Heart right ventricle (tissue), 16 donors: Measurements from ENCODE around the gene SPATA31D1. TPM values are rescaled to one million over a fixed set of nuclear protein-coding genes. Genes with fewer than 3 reads are reported as not detected.

Source experiments
- ATAC-seq, 8 donors: fragments of 200-7000 bp; cut with Tn5 transposase; one replicate each; pipeline ENCODE4 v1.9.1; 2020; ENCODE audit warnings: mild to moderate bottlenecking in 8 of 8, moderate library complexity in 8 of 8, moderate number of reproducible peaks in 1 of 8
- DNase-seq, 2 donors: peaks; one replicate each; pipeline ENCODE4 v3.0.0-alpha.2; 2020
- H3K27ac ChIP-seq, 10 donors: fragments of 200-600 bp; sonication (generic) in 2 of 10; one replicate each; pipeline versions ENCODE4 v1.5.0 to v1.8.0; 2020 to 2022; ENCODE audit warnings: mild to moderate bottlenecking in 3 of 10
- H3K27me3 ChIP-seq, 7 donors: fragments of 200-600 bp; one replicate each; pipeline ENCODE4 v1.8.0; 2021 to 2022; ENCODE audit warnings: mild to moderate bottlenecking in 2 of 7
- H3K36me3 ChIP-seq, 9 donors: fragments of 200-600 bp; sonication (generic) in 1 of 9; one replicate each; pipeline versions ENCODE4 v1.5.0 to v1.8.0; 2020 to 2022; ENCODE audit warnings: mild to moderate bottlenecking in 2 of 9
- H3K4me1 ChIP-seq, 9 donors: fragments of 200-600 bp; sonication (generic) in 1 of 9; one replicate each; pipeline versions ENCODE4 v1.5.0 to v1.8.0; 2020 to 2022; ENCODE audit warnings: mild to moderate bottlenecking in 4 of 9
- H3K4me3 ChIP-seq, 10 donors: fragments of 200-600 bp; sonication (generic) in 2 of 10; one replicate each; pipeline versions ENCODE4 v1.5.0 to v1.8.0; 2020 to 2022; ENCODE audit warnings: mild to moderate bottlenecking in 7 of 10, moderate library complexity in 2 of 10
- H3K9me3 ChIP-seq, 11 donors: fragments of 200-600 bp in 10 of 11; sonication (generic) in 2 of 11; one replicate each; pipeline versions ENCODE4 v1.5.0 to v1.8.0; 2013 to 2022; ENCODE audit warnings: mild to moderate bottlenecking in 2 of 11, control low read depth in 1 of 11, moderate library complexity in 1 of 11
- WGBS, 2 donors: extraction: QIAGEN DNeasy Blood & Tissue Kit; methylation state at CpG; one replicate each; pipeline ENCODE4 v1.1.7; 2013; ENCODE audit warnings: inconsistent platforms in 1 of 2; 5-methylcytosine and 5-hydroxymethylcytosine counted together
- intact Hi-C, 10 donors: fragments of 100-400 bp; cut with DNase I; formaldehyde crosslinking; loops; one replicate each; pipeline versions ENCODE4 v1.11.1 to v1.14.2; 2022
- polyA plus RNA-seq, 2 donors: library from polyadenylated mRNA; stranded (reverse); fragments of 200-250 nt; gene quantifications; one replicate each; pipeline ENCODE4 v1.2.3, GENCODE V29; 2013
- total RNA-seq, 10 donors: library from RNA; stranded (reverse); fragmentation: NEBNext Ultra II Directional in 3 of 10; extraction: Animal tissue kit (Norgen Biotek cat#: 25700) in 3 of 10; gene quantifications; one replicate each; pipeline versions ENCODE4 v1.2.1 to v1.2.4, GENCODE V29; 2021 to 2023
- TF ChIP-seq, protein P1 (sequence below), 9 donors: fragments of 200-600 bp; sonication (generic) in 2 of 9; IDR thresholded peaks; one replicate each; pipeline versions ENCODE4 v1.5.0 to v1.8.0; 2021 to 2022; ENCODE audit warnings: antibody characterized with exemption in 9 of 9, mild to moderate bottlenecking in 5 of 9, moderate library complexity in 1 of 9
- donor health status: Arrhythmogenic right ventricular cardiomyopathy.
- donor health status: ischemic (EF 13 %, LVEDD 7.1; RV severe dilation, severe dysfunction).
- donor health status: healthy with polysubstance abuse.
- donor health status: DM: no; HTN: yes; CAD: no.
- donor health status: DM: no; HTN: no; CAD: no.
- donor health status: ischemic (EF 25% LVEDD 6.9; RV normal size, moderate dysfunction).
- donor health status: ischemic (EF 25% LVEDD 5.7; RV mildly dilated, moderate dysfunction).
- donor health status: healthy.
- donor health status: DM: yes; HTN: yes; CAD: no.
- donor health status: Ischemic cardiomyopathy.
- donor health status: ischemic (EF 35%, LVEDD 5.7; RV mildly dilated, moderate dysfunction).
- donor health status: nonischemic (EF 11% LVEDD 7.7; RV severe dilation, severe dysfunction).
- donor health status: DM: yes; HTN: yes; CAD: no.
- donor health status: PGD.
- donor health status: ischemic (EF 29% LVEDD 5.4; RV normal size, mild dysfunction).
- donor health status: nonischemic (EF 23%, LVEDD 6.1; RV moderate dilation, normal function).

Gene SPATA31D1
- total and polyA plus RNA-seq, 12 donors = 0.07 TPM; not detected in 11

DNA sequence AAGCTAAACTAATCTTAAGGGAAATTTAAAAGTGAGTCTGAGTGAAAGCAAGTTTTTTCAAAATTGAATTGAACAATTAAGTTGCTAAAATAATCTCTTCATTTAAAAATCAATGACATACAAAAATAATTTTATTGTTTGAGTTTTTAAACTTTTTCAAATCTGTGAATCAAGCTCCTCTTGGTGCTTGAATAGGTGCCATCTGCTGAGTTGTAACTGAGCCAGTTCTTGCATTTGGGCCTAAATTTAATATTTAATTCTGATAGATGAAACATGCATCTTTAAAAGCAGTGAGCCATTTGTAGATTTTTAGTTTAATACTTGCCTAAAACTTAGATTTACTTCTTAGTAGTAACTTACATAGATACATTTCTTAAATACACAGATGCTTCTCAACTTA, 31.8 kb downstream of the SPATA31D1 start:
- peaks cover 0 to 6% (median 0%) of the 10 kb centered on the region in 9 donors for H3K4me1 ChIP-seq
- no peak overlapping the region for H3K4me3 ChIP-seq
- ATAC-seq = no peak
- H3K9me3 ChIP-seq = peaks cover 0 to 31% (median under 1%) of the 10 kb centered on the region in 11 donors
- intact Hi-C loops = loop anchor here in 1 of 10 donors (10.0 kb wide), 1 partner anchor 64 kb away; no protein-coding TSS in a partner anchor
- no peak for DNase-seq
- H3K36me3 ChIP-seq = no peaks in the 10 kb centered on the region
- no peaks in the 10 kb centered on the region for H3K27me3 ChIP-seq
- no peak overlapping the region for H3K27ac ChIP-seq
- TF ChIP-seq, protein P1, sequence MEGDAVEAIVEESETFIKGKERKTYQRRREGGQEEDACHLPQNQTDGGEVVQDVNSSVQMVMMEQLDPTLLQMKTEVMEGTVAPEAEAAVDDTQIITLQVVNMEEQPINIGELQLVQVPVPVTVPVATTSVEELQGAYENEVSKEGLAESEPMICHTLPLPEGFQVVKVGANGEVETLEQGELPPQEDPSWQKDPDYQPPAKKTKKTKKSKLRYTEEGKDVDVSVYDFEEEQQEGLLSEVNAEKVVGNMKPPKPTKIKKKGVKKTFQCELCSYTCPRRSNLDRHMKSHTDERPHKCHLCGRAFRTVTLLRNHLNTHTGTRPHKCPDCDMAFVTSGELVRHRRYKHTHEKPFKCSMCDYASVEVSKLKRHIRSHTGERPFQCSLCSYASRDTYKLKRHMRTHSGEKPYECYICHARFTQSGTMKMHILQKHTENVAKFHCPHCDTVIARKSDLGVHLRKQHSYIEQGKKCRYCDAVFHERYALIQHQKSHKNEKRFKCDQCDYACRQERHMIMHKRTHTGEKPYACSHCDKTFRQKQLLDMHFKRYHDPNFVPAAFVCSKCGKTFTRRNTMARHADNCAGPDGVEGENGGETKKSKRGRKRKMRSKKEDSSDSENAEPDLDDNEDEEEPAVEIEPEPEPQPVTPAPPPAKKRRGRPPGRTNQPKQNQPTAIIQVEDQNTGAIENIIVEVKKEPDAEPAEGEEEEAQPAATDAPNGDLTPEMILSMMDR (IDR thresholded peaks at IDR 0.05) = no peak

DNA sequence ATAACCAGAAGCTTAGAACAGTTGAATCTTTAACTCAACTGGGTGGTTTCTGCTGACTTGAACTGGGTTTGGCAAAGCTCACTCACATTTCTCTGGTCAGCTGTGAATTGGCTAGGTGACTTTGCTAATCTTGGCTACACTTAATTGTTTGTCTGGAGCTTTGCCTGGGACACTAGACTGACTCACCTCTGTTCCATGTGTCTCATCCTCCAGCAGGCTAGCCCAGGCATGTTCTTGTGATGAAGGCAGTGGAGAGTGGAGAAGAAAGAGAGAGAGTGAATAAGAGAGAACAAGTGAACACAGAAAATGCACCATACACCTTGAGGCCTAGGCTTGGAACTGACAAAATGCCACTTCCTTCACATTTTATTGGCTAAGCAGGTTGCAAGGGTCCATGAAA, 32.6 kb downstream of the SPATA31D1 start:
- no peaks in the 10 kb centered on the region for H3K36me3 ChIP-seq
- no peaks in the 10 kb centered on the region for H3K27me3 ChIP-seq
- TF ChIP-seq, protein P1 (IDR thresholded peaks at IDR 0.05) = no peak
- peaks cover 0 to 6% (median 0%) of the 10 kb centered on the region in 9 donors for H3K4me1 ChIP-seq
- peaks cover 0 to 24% (median 0%) of the 10 kb centered on the region in 11 donors for H3K9me3 ChIP-seq
- no peak for DNase-seq
- intact Hi-C loops = loop anchor here in 1 of 10 donors (10.0 kb wide), 1 partner anchor 64 kb away; no protein-coding TSS in a partner anchor
- peak in 3 of 8 donors; percentile 25 to 94 (median 65) for ATAC-seq
- H3K27ac ChIP-seq = no peak overlapping the region
- H3K4me3 ChIP-seq = no peak overlapping the region

DNA sequence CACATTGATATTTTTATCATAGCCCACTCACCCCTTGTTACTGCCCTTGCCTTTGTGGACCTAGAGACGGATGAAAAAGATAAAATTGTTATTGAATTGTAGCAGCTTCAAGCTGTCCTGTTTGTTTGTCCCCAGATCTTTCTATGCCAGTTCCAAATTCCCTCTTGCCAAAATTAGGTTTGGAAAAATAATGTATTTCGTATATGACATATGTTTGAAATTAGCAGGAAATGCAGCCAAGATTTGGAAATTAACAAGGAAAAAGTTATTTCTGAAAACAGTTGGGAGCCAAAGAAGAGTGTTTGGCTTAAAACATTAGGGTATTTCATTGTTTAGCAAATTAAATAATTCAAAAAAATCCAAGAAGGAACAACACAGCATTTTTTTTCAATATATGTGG, 33.5 kb downstream of the SPATA31D1 start:
- TF ChIP-seq, protein P1 (IDR thresholded peaks at IDR 0.05) = no peak
- Histone ChIP-seq H3K9me3 (peaks cover 0 to 19% (median 0%) of the 10 kb centered on the region in 11 donors), H3K27me3 (no peaks in the 10 kb centered on the region), H3K4me3 (no peak overlapping the region), H3K36me3 (no peaks in the 10 kb centered on the region), H3K4me1 (peaks cover 0 to 6% (median 0%) of the 10 kb centered on the region in 9 donors), H3K27ac (no peak overlapping the region)
- intact Hi-C loops = loop anchor here in 1 of 10 donors (10.0 kb wide), 1 partner anchor 63 kb away; no protein-coding TSS in a partner anchor
- ATAC-seq (no peak), DNase-seq (no peak)
- WGBS, 2 donors = 63 to 70% methylated on average over 2 of the region's 2 CpGs

DNA sequence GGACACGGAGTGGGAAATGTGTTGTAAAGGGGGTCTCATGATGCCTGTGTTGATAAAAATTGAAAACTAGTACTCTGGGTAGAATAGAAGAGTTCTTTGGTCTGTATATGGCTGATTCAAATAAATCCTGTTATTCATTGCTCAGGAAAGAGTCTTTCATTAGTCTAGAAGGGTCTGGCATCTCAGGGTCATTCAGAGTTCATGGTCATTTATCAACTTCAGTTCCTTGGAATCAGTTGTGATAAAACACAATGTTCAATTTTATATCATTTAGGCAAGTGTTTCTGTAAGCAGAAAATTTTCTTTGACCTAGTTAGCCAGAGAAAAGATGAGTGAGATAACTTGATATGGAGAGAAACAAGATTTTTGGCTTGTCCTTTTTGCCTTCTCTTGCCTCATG, 36.3 kb downstream of the SPATA31D1 start:
- intact Hi-C loops = loop anchor here in 1 of 10 donors (10.0 kb wide), 1 partner anchor 60 kb away; no protein-coding TSS in a partner anchor
- no peak overlapping the region for H3K4me3 ChIP-seq
- H3K27me3 ChIP-seq = no peaks in the 10 kb centered on the region
- no peak for DNase-seq
- H3K4me1 ChIP-seq = peaks cover 0 to 6% (median 0%) of the 10 kb centered on the region in 9 donors
- H3K9me3 ChIP-seq = no peaks in the 10 kb centered on the region
- no peak overlapping the region for H3K27ac ChIP-seq
- ATAC-seq = no peak
- TF ChIP-seq, protein P1 (IDR thresholded peaks at IDR 0.05) = no peak
- H3K36me3 ChIP-seq = no peaks in the 10 kb centered on the region
- 82 to 90% methylated on average over 1 of the region's 1 CpG for WGBS, 2 donors
